ENCODE measurements around the gene ZIC4.

ZIC4 gene

GRCh38 chr3:147354623-147355022 is 51.7 kb downstream of the ZIC4 start:
- H3K36me3 ChIP-seq (ENCODE audit: control insufficient read depth in 2 of 2, insufficient read depth in 2 of 2, low read length in 2 of 2), result no peaks in the 10 kb centered on the region
- H3K9me3 ChIP-seq (ENCODE audit: control insufficient read depth in 2 of 2, low read length in 2 of 2), result no peaks in the 10 kb centered on the region
- H3K27ac ChIP-seq (ENCODE audit: low read depth in 2 of 2, low read length in 2 of 2), result no peak overlapping the region
- no peak overlapping the region for H3K4me3 ChIP-seq (ENCODE audit: low read length in 2 of 2)
- peaks cover 45 to 51% of the 10 kb centered on the region in 2 donors for H3K27me3 ChIP-seq (ENCODE audit: control insufficient read depth in 2 of 2, insufficient read depth in 2 of 2, low read length in 2 of 2)
- no peak overlapping the region for H3K9ac ChIP-seq (ENCODE audit: low read depth in 1 of 2, low read length in 2 of 2)
- H3K4me1 ChIP-seq (ENCODE audit: control insufficient read depth in 2 of 2, insufficient read depth in 2 of 2, low read length in 2 of 2), result no peaks in the 10 kb centered on the region

- Histone ChIP-seq H3K36me3 (ENCODE audit: control insufficient read depth in 2 of 2, insufficient read depth in 2 of 2, low read length in 2 of 2) (no peaks in the 10 kb centered on the region), H3K4me3 (ENCODE audit: low read length in 2 of 2) (no peak overlapping the region), H3K9me3 (ENCODE audit: control insufficient read depth in 2 of 2, low read length in 2 of 2) (no peaks in the 10 kb centered on the region), H3K27me3 (ENCODE audit: control insufficient read depth in 2 of 2, insufficient read depth in 2 of 2, low read length in 2 of 2) (peaks cover 17 to 22% of the 10 kb centered on the region in 2 donors), H3K4me1 (ENCODE audit: control insufficient read depth in 2 of 2, insufficient read depth in 2 of 2, low read length in 2 of 2) (no peaks in the 10 kb centered on the region), H3K9ac (ENCODE audit: low read depth in 1 of 2, low read length in 2 of 2) (no peak overlapping the region), H3K27ac (ENCODE audit: low read depth in 2 of 2, low read length in 2 of 2) (no peak overlapping the region)
Measured at GRCh38 chr3:147351301-147351700, 55.0 kb downstream of the ZIC4 start.

- H3K27ac ChIP-seq (ENCODE audit: low read depth in 2 of 2, low read length in 2 of 2), result no peak overlapping the region
- no peak overlapping the region for H3K9ac ChIP-seq (ENCODE audit: low read depth in 1 of 2, low read length in 2 of 2)
- no peak overlapping the region for H3K4me3 ChIP-seq (ENCODE audit: low read length in 2 of 2)
- no peaks in the 10 kb centered on the region for H3K36me3 ChIP-seq (ENCODE audit: control insufficient read depth in 2 of 2, insufficient read depth in 2 of 2, low read length in 2 of 2)
- H3K4me1 ChIP-seq (ENCODE audit: control insufficient read depth in 2 of 2, insufficient read depth in 2 of 2, low read length in 2 of 2), result no peaks in the 10 kb centered on the region
- H3K9me3 ChIP-seq (ENCODE audit: control insufficient read depth in 2 of 2, low read length in 2 of 2), result no peaks in the 10 kb centered on the region
- peaks cover 2 to 3% of the 10 kb centered on the region in 2 donors for H3K27me3 ChIP-seq (ENCODE audit: control insufficient read depth in 2 of 2, insufficient read depth in 2 of 2, low read length in 2 of 2)
Measured at GRCh38 chr3:147348976-147349375, 57.4 kb downstream of the ZIC4 start.

- no peaks in the 10 kb centered on the region for H3K4me1 ChIP-seq (ENCODE audit: control insufficient read depth in 2 of 2, insufficient read depth in 2 of 2, low read length in 2 of 2)
- H3K27ac ChIP-seq (ENCODE audit: low read depth in 2 of 2, low read length in 2 of 2), result no peak overlapping the region
- no peak overlapping the region for H3K4me3 ChIP-seq (ENCODE audit: low read length in 2 of 2)
- H3K36me3 ChIP-seq (ENCODE audit: control insufficient read depth in 2 of 2, insufficient read depth in 2 of 2, low read length in 2 of 2), result no peaks in the 10 kb centered on the region
- no peaks in the 10 kb centered on the region for H3K9me3 ChIP-seq (ENCODE audit: control insufficient read depth in 2 of 2, low read length in 2 of 2)
- no peaks in the 10 kb centered on the region for H3K27me3 ChIP-seq (ENCODE audit: control insufficient read depth in 2 of 2, insufficient read depth in 2 of 2, low read length in 2 of 2)
- H3K9ac ChIP-seq (ENCODE audit: low read depth in 1 of 2, low read length in 2 of 2), result no peak overlapping the region
Measured at GRCh38 chr3:147343926-147344325, 62.4 kb downstream of the ZIC4 start.

GRCh38 chr3:147341727-147342126 is 64.6 kb downstream of the ZIC4 start:
- Histone ChIP-seq H3K36me3 (ENCODE audit: control insufficient read depth in 2 of 2, insufficient read depth in 2 of 2, low read length in 2 of 2) (no peaks in the 10 kb centered on the region), H3K9me3 (ENCODE audit: control insufficient read depth in 2 of 2, low read length in 2 of 2) (no peaks in the 10 kb centered on the region), H3K27ac (ENCODE audit: low read depth in 2 of 2, low read length in 2 of 2) (no peak overlapping the region), H3K4me3 (ENCODE audit: low read length in 2 of 2) (no peak overlapping the region), H3K4me1 (ENCODE audit: control insufficient read depth in 2 of 2, insufficient read depth in 2 of 2, low read length in 2 of 2) (no peaks in the 10 kb centered on the region), H3K27me3 (ENCODE audit: control insufficient read depth in 2 of 2, insufficient read depth in 2 of 2, low read length in 2 of 2) (no peaks in the 10 kb centered on the region), H3K9ac (ENCODE audit: low read depth in 1 of 2, low read length in 2 of 2) (no peak overlapping the region)

- Histone ChIP-seq H3K9me3 (ENCODE audit: control insufficient read depth in 2 of 2, low read length in 2 of 2) (no peaks in the 10 kb centered on the region), H3K4me1 (ENCODE audit: control insufficient read depth in 2 of 2, insufficient read depth in 2 of 2, low read length in 2 of 2) (no peaks in the 10 kb centered on the region), H3K4me3 (ENCODE audit: low read length in 2 of 2) (no peak overlapping the region), H3K36me3 (ENCODE audit: control insufficient read depth in 2 of 2, insufficient read depth in 2 of 2, low read length in 2 of 2) (no peaks in the 10 kb centered on the region), H3K9ac (ENCODE audit: low read depth in 1 of 2, low read length in 2 of 2) (no peak overlapping the region), H3K27me3 (ENCODE audit: control insufficient read depth in 2 of 2, insufficient read depth in 2 of 2, low read length in 2 of 2) (no peaks in the 10 kb centered on the region), H3K27ac (ENCODE audit: low read depth in 2 of 2, low read length in 2 of 2) (no peak overlapping the region)
Measured at GRCh38 chr3:147336543-147337278, 69.6 kb downstream of the ZIC4 start.
